Kidney (tissue), 14 donors: ENCODE results near the gene PMEPA1. TPM values are rescaled to one million over a fixed set of nuclear protein-coding genes. Genes with fewer than 3 reads are reported as not detected.
A peak's percentile ranks its signal among the peaks of the same experiment; 100 is the strongest.

Experiments
- DNase-seq, 5 donors: peaks; one replicate each; pipeline ENCODE4 v3.0.0-alpha.2; 2013 to 2020
- FAIRE-seq: peaks from 2 replicates; lab custom pipeline; 2012; peaks lifted over from hg19 to GRCh38; lab: Jason Lieb, UNC
- H3K27ac ChIP-seq, 2 donors: one replicate each; pipeline ENCODE4 v1.7.0; 2013; ENCODE audit warnings: low read depth in 2 of 2, low read length in 2 of 2, inconsistent platforms in 1 of 2
- H3K27me3 ChIP-seq: one replicate; pipeline ENCODE4 v1.7.1; 2013; ENCODE audit warnings: low read length, inconsistent platforms; ENCODE audit not compliant: control insufficient read depth, insufficient read depth
- H3K36me3 ChIP-seq, 3 donors: one replicate each; pipeline versions ENCODE4 v1.7.0 to v1.7.1; 2013; ENCODE audit warnings: low read length in 3 of 3, control low read depth in 1 of 3, inconsistent platforms in 1 of 3; ENCODE audit not compliant: insufficient read depth in 3 of 3, control insufficient read depth in 2 of 3
- H3K4me1 ChIP-seq, 3 donors: one replicate each; pipeline versions ENCODE4 v1.7.0 to v1.7.1; 2013; ENCODE audit warnings: low read length in 3 of 3, inconsistent platforms in 1 of 3, low read depth in 1 of 3; ENCODE audit not compliant: control insufficient read depth in 2 of 3, insufficient read depth in 2 of 3
- H3K4me3 ChIP-seq, 3 donors: one replicate each; pipeline versions ENCODE4 v1.7.0 to v1.8.1; 2013; ENCODE audit warnings: low read length in 3 of 3, control low read depth in 1 of 3, inconsistent platforms in 1 of 3
- H3K9ac ChIP-seq, 3 donors: one replicate each; pipeline versions ENCODE4 v1.7.0 to v1.7.1; 2013; ENCODE audit warnings: low read length in 3 of 3, control low read depth in 1 of 3, inconsistent platforms in 1 of 3
- H3K9me3 ChIP-seq, 3 donors: one replicate each; pipeline versions ENCODE4 v1.7.0 to v1.7.1; 2013; ENCODE audit warnings: low read length in 3 of 3, control low read depth in 1 of 3, inconsistent platforms in 1 of 3; ENCODE audit not compliant: control insufficient read depth in 2 of 3, insufficient read depth in 1 of 3
- intact Hi-C: fragments of 100-400 bp; cut with DNase I; formaldehyde crosslinking; loops from one replicate; pipeline ENCODE4 v1.11.1; 2022
- polyA plus RNA-seq: library from polyadenylated mRNA; stranded (reverse); fragments of 350-450 nt; fragmentation: Illumina TruSeq; extraction: RNeasy Lipid Tissue Mini Kit (QIAGEN cat#74804); gene quantifications from one replicate; pipeline ENCODE4 v1.2.3, GENCODE V29; 2014; ENCODE audit warnings: low read depth, low replicate concordance; ENCODE audit not compliant: insufficient read depth
- total RNA-seq: library from RNA; stranded (reverse); fragmentation: NEBNext Ultra II Directional; extraction: Animal tissue kit (Norgen Biotek cat#: 25700); gene quantifications from one replicate; pipeline ENCODE4 v1.2.1, GENCODE V29; 2021
- TF ChIP-seq, protein P1 (sequence below): IDR thresholded peaks from 3 replicates; pipeline ENCODE4 v1.5.1; 2012; ENCODE audit warnings: mild to moderate bottlenecking, moderate library complexity, borderline replicate concordance; ENCODE audit not compliant: insufficient read depth; ENCODE audit errors: extremely low read depth
- donor health status: control.
- donor health status: control.
- donor health status: control.
- donor health status: control.
- donor health status: control.
- donor health status: DM: yes; HTN: yes; CAD: no.
- donor health status: Normal renal cell carcinoma (clear cell type).

Gene PMEPA1
- total and polyA plus RNA-seq, 2 donors from 2014 or later = 12.9 to 30.4 TPM

DNA sequence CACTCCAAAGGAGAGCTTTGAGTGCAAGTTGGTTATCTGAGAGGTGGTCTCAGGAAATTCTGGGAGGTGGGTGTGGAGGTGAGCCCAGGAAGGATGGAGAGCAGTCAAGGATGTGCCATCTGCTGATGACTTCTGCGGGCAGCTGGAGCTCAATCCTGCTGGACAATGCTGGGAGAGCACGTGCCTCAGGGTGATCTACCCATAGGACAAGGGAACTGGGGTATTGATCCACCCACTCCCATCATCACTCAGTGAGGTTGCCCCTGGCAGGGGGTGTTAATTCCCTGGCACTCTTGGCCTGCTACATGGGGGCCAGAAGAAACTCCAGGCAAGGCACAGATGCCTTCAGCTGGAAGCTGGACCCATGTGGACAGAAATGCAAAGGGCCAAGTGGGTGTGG, 82.5 kb downstream of the PMEPA1 start:
- Histone ChIP-seq H3K4me3 (no peak overlapping the region), H3K27me3 (no peaks in the 10 kb centered on the region), H3K4me1 (peaks cover 0 to 3% (median 0%) of the 10 kb centered on the region in 3 donors), H3K36me3 (no peaks in the 10 kb centered on the region), H3K9ac (no peak overlapping the region), H3K9me3 (peaks cover 0 to 5% (median 3%) of the 10 kb centered on the region in 3 donors), H3K27ac (peak overlapping the region in 1 of 2 donors; percentile 6)
- peak in 2 of 5 donors; percentile 4 to 45 for DNase-seq
- TF ChIP-seq, protein P1, sequence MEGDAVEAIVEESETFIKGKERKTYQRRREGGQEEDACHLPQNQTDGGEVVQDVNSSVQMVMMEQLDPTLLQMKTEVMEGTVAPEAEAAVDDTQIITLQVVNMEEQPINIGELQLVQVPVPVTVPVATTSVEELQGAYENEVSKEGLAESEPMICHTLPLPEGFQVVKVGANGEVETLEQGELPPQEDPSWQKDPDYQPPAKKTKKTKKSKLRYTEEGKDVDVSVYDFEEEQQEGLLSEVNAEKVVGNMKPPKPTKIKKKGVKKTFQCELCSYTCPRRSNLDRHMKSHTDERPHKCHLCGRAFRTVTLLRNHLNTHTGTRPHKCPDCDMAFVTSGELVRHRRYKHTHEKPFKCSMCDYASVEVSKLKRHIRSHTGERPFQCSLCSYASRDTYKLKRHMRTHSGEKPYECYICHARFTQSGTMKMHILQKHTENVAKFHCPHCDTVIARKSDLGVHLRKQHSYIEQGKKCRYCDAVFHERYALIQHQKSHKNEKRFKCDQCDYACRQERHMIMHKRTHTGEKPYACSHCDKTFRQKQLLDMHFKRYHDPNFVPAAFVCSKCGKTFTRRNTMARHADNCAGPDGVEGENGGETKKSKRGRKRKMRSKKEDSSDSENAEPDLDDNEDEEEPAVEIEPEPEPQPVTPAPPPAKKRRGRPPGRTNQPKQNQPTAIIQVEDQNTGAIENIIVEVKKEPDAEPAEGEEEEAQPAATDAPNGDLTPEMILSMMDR = no peak
- no peak for FAIRE-seq
- intact Hi-C loops = no loop called here

DNA sequence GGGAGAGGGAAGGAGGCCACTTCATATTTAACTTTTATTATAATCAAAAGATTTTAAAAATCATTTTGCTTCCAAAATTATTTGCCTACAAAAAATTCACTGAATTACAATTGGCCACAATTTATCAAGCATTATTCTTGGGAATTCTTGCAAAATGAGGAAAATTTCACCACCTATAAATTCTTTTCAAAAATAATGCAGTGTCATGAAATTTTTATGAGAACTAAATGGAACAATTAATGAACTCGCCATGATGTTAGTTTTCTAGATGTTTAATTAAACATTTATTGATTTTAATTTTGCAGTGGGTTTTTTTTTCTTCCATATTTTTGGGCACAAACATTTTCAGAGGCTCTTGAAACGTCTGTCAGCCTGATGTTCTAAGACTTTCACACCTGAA, 83.8 kb downstream of the PMEPA1 start:
- Histone ChIP-seq H3K4me3 (no peak overlapping the region), H3K9ac (no peak overlapping the region), H3K36me3 (no peaks in the 10 kb centered on the region), H3K9me3 (peaks cover 0 to 5% (median 3%) of the 10 kb centered on the region in 3 donors), H3K27me3 (no peaks in the 10 kb centered on the region), H3K4me1 (peaks cover 0 to 3% (median 0%) of the 10 kb centered on the region in 3 donors), H3K27ac (no peak overlapping the region)
- intact Hi-C loops = no loop called here
- FAIRE-seq (no peak), DNase-seq (no peak)
- TF ChIP-seq, protein P1 = no peak

DNA sequence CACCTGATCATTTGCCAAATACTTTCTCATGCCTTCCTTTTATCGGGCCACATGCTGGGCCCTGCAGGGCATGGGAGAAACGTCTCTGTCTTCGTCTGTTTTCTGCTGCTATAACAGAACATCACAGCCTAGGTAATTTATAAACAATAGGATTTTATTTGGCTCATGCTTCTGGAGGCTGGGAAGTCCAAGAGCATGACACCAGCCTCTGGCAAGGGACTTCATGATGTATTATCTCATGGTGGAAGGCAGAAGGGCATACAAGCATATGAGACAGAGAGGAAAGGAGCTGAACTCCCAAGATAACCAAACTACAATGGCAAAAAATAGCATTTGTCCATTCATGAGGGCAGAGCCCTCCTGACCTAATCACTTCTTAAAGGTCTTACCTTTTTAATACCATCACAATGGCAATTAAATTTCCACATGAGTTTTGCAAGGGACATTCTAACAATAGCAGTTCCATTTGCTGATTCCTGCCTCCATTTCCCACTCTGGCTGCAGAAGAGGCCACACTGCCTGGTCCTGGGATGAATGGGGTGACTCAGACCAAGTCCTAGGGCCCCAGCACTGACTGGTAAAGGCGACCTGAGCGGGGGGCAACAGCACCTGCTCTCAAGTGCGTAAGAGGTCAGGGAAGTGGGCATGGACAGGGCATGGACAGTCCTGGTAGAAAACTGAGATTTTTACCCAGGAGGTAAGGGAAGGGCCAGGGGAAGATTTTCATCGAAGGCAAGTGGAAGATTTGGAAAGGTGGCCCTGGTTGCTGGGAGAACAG, 84.4 kb downstream of the PMEPA1 start:
- peaks cover 0 to 5% (median 3%) of the 10 kb centered on the region in 3 donors for H3K9me3 ChIP-seq
- FAIRE-seq (no peak), DNase-seq (peak in 1 of 5 donors; percentile 35)
- intact Hi-C loops = no loop called here
- no peaks in the 10 kb centered on the region for H3K36me3 ChIP-seq
- no peak overlapping the region for H3K9ac ChIP-seq
- peaks cover 0 to 3% (median 0%) of the 10 kb centered on the region in 3 donors for H3K4me1 ChIP-seq
- H3K27ac ChIP-seq = no peak overlapping the region
- TF ChIP-seq, protein P1 = no peak
- no peak overlapping the region for H3K4me3 ChIP-seq
- H3K27me3 ChIP-seq = no peaks in the 10 kb centered on the region
